T-helper 1 cell (primary cell): ENCODE measurements around the gene VBP1.
"Not testable (repeated sequence)": the region's sequence is repeated elsewhere in the genome, so short reads cannot be mapped to it uniquely, and the experiment has no call there.

ENCODE experiments used
- DNase-seq, 5 donors: peaks; one replicate each; pipeline ENCODE4 v3.0.0-alpha.2; 2012 to 2020

Gene VBP1

GRCh38 chrX:155266439-155266838 lies 50.2 kb downstream of the VBP1 start:
- DNase-seq, result no peak

GRCh38 chrX:155267995-155268394 lies 51.7 kb downstream of the VBP1 start:
- not testable (repeated sequence) for DNase-seq

- no peak for DNase-seq
Observed at GRCh38 chrX:155270969-155271368, 54.7 kb downstream of the VBP1 start.

GRCh38 chrX:155279873-155280272 lies 63.6 kb downstream of the VBP1 start:
- no peak for DNase-seq
